Esophagus muscularis mucosa (tissue), 4 donors: ENCODE measurements around the gene MEMO1.

Experiments
- EP300 ChIP-seq: sonication (generic); formaldehyde crosslinking; IDR thresholded peaks from one replicate; pipeline ENCODE4 v1.6.1; 2017; ENCODE audit warnings: antibody characterized with exemption
- POLR2A ChIP-seq: fragments of 450-650 bp; IDR thresholded peaks from one replicate; pipeline ENCODE4 v1.6.1; 2017; ENCODE audit warnings: antibody characterized with exemption, moderate library complexity, mild to moderate bottlenecking, low read depth
- POLR2AphosphoS5 ChIP-seq, 2 donors: sonication (generic); formaldehyde crosslinking; IDR thresholded peaks; one replicate each; pipeline ENCODE4 v1.6.1; 2017; ENCODE audit warnings: antibody characterized with exemption in 2 of 2
- TF ChIP-seq, protein P1 (sequence below), 3 experiments: fragments of 200-600 bp in 2 of 3; fragments of 450-650 bp in 1 of 3; sonication (generic) in 2 of 3; IDR thresholded peaks; one replicate each; pipeline ENCODE4 v1.5.1; 2017 to 2019; ENCODE audit warnings: antibody characterized with exemption in 3 of 3, mild to moderate bottlenecking in 2 of 3, moderate library complexity in 1 of 3

DNA sequence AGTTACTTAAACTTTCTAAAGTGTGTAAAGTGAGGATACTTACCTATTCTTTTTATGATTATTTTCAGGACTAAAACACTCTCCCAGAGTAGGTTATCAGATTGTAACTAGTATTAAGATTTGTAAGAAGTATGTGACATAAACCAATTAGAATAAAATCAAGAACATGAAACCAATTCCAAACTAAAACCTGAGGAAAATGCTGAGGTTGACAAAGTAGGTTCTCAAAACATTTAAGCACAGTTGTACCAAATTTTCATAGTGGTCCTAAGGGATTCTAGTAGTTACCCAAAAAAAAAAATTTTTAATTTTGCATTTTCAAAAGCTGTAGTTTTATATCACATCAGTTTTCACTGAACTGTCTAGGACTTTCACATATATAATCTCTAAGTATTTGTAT, 157.3 kb downstream of the MEMO1 start:
- TF ChIP-seq EP300 (no peak), POLR2A (no peak), POLR2AphosphoS5 (IDR thresholded peaks at IDR 0.05) (no peak)
- TF ChIP-seq, protein P1, sequence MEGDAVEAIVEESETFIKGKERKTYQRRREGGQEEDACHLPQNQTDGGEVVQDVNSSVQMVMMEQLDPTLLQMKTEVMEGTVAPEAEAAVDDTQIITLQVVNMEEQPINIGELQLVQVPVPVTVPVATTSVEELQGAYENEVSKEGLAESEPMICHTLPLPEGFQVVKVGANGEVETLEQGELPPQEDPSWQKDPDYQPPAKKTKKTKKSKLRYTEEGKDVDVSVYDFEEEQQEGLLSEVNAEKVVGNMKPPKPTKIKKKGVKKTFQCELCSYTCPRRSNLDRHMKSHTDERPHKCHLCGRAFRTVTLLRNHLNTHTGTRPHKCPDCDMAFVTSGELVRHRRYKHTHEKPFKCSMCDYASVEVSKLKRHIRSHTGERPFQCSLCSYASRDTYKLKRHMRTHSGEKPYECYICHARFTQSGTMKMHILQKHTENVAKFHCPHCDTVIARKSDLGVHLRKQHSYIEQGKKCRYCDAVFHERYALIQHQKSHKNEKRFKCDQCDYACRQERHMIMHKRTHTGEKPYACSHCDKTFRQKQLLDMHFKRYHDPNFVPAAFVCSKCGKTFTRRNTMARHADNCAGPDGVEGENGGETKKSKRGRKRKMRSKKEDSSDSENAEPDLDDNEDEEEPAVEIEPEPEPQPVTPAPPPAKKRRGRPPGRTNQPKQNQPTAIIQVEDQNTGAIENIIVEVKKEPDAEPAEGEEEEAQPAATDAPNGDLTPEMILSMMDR (IDR thresholded peaks at IDR 0.05) = no peak
